Measurements from ENCODE around the gene ZNF428. TPM values are rescaled to one million over a fixed set of nuclear protein-coding genes. Genes with fewer than 3 reads are reported as not detected.

ZNF428 gene
- total and polyA plus RNA-seq, 2 of the 8 experiments (the other 6 are each of a cell fraction or from before 2014, with no cell fraction given) = 7.8 to 16.7 TPM

DNA sequence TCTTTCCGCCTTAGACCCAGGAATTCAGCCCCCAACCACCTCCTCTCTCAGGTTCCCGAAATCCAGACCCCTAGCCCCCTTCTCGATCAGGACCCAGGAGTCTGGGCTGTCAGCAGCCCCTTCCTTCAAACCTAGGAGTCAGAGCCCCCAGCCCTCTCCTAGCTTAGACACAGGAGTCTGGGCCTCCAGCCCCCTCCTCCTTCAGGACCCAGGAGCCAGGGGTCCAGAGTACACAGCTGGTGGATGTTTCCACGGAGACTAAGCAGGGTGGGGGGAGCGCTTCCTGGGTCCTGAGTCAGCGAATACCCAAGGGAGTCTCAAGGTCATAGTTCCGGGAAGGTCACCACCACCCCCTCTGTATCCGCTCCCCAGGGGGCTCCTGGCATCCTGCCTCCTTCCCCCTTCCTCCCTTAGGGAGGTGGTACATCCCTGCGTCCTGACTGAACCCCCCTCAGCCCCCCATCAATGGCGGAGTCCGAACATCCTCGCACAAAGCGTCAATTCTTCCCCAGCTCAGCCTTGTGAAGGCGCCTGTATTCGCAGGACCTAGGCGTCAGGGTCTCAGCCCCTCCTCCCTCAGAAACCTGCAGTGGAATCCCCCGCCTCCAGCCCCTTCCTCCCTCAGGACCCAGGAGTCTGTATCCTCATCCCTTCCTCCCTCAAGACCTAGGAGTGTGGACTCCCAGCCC is 15.6 kb upstream of the ZNF428 start (continued):
- TF ChIP-seq JUND (IDR thresholded peaks at IDR 0.05; ENCODE audit: low read length) (peak; percentile 78), EZH2 (IDR thresholded peaks at IDR 0.05; ENCODE audit: low read depth, low read length, severe bottlenecking) (no peak), HDAC2 (IDR thresholded peaks at IDR 0.05; ENCODE audit: borderline replicate concordance in 1 of 2, low read depth in 2 of 2, low read length in 2 of 2) (no peak), JUN (IDR thresholded peaks at IDR 0.05; ENCODE audit: low read depth, low read length) (no peak), POLR2AphosphoS5 (IDR thresholded peaks at IDR 0.05; ENCODE audit: low read depth, low read length) (0 out of 2 replicates have a peak, but pooled peaks have one; percentile 36), SIN3A (conservative IDR thresholded peaks at IDR 0.05 in 1 of 2, IDR thresholded peaks at IDR 0.05 in 1 of 2; ENCODE audit: low read depth in 1 of 2, low read length in 2 of 2) (no peak)
- TF ChIP-seq, protein P1, sequence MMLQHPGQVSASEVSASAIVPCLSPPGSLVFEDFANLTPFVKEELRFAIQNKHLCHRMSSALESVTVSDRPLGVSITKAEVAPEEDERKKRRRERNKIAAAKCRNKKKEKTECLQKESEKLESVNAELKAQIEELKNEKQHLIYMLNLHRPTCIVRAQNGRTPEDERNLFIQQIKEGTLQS (IDR thresholded peaks at IDR 0.05; ENCODE audit: insufficient read depth, low read depth, low read length) = no peak
